GM12878 (cell line): Measurements from ENCODE around the gene SLC5A2. TPM values are rescaled to one million over a fixed set of nuclear protein-coding genes. Genes with fewer than 3 reads are reported as not detected.

ENCODE experiments used
- ATAC-seq: fragments of 200-7000 bp; cut with Tn5 transposase; 3 replicates; pipeline ENCODE4 v1.9.1; 2020; ENCODE audit warnings: mild to moderate bottlenecking, moderate library complexity
- Bru-seq: library from RNA; stranded (reverse); fragments of 400-500 nt; gene quantifications from one replicate; lab custom pipeline; 2021; lab: Mats Ljungman, UMichigan
- BruChase-seq, 2 experiments: library from RNA; stranded (reverse); fragments of 400-500 nt; gene quantifications; one replicate each; lab custom pipeline; 2021; lab: Mats Ljungman, UMichigan
- BruUV-seq: library from RNA; stranded (reverse); fragments of 400-500 nt; replicated peaks from 2 replicates; lab custom pipeline; 2021; lab: Mats Ljungman, UMichigan
- CTCF ChIA-PET: fragments of 300-600 bp; sonication (Branson Sonifier 250); formaldehyde crosslinking; extraction: SDS; loops from one replicate; lab custom pipeline; 2021; ENCODE audit warnings: inconsistent platforms; lab: Yijun Ruan, JAX
- POLR2A ChIA-PET: fragments of 350-600 bp; formaldehyde crosslinking; extraction: SDS; loops from one replicate; lab custom pipeline; 2021; ENCODE audit warnings: inconsistent platforms; lab: Charles Lee
- RAD21 ChIA-PET: fragments of 300-600 bp; sonication (Branson Sonifier 250); formaldehyde crosslinking; loops from one replicate; lab custom pipeline; 2023; ENCODE audit warnings: antibody characterized with exemption; ENCODE audit not compliant: unreplicated experiment; lab: Charles Lee
- SMC1A ChIA-PET: fragments of 300-600 bp; sonication (Branson Sonifier 250); formaldehyde crosslinking; loops from one replicate; lab custom pipeline; 2023; ENCODE audit not compliant: unreplicated experiment, uncharacterized antibody; lab: Charles Lee
- DNase-seq: peaks from one replicate; pipeline ENCODE4 v3.0.0-alpha.2; 2011; ENCODE audit warnings: low read depth, low spot score
- FAIRE-seq: peaks from 3 replicates; lab custom pipeline; 2011; peaks lifted over from hg19 to GRCh38; lab: Jason Lieb, UNC
- H2AFZ ChIP-seq: 2 replicates; pipeline ENCODE4 v1.6.0; 2011; ENCODE audit warnings: low read depth, low read length, control low read depth; ENCODE audit not compliant: control insufficient read depth
- H3K27ac ChIP-seq: 2 replicates; pipeline ENCODE4 v1.5.1; 2011; ENCODE audit warnings: control low read depth; ENCODE audit not compliant: control insufficient read depth, insufficient read depth
- H3K27me3 ChIP-seq, 2 experiments: replicated peaks in 1 of 2; 2 replicates each; pipeline versions ENCODE4 v1.6.0 to v1.6.1; 2011; ENCODE audit warnings: low read length in 1 of 2; ENCODE audit not compliant: control insufficient read depth in 2 of 2, insufficient read depth in 2 of 2
- H3K36me3 ChIP-seq, 2 experiments: 2 replicates each; pipeline ENCODE4 v1.5.1; 2011; ENCODE audit warnings: low read length in 1 of 2; ENCODE audit not compliant: control insufficient read depth in 2 of 2, insufficient read depth in 2 of 2
- H3K4me1 ChIP-seq: 2 replicates; pipeline ENCODE4 v1.6.1; 2011; ENCODE audit warnings: mild to moderate bottlenecking, low read length, moderate library complexity, mixed read lengths; ENCODE audit not compliant: control insufficient read depth, insufficient read depth
- H3K4me2 ChIP-seq: 2 replicates; pipeline ENCODE4 v1.6.0; 2011; ENCODE audit warnings: control low read depth; ENCODE audit not compliant: control insufficient read depth, insufficient read depth
- H3K4me3 ChIP-seq: fragments of 200-600 bp; sonication (generic); 2 replicates; pipeline ENCODE4 v1.5.1; 2016
- H3K79me2 ChIP-seq: 2 replicates; pipeline ENCODE4 v1.6.0; 2011; ENCODE audit warnings: low read length; ENCODE audit not compliant: control insufficient read depth, insufficient read depth
- H3K9ac ChIP-seq: 2 replicates; pipeline ENCODE4 v1.8.0; 2011; ENCODE audit warnings: low read length, control low read depth, mixed read lengths; ENCODE audit not compliant: control insufficient read depth, insufficient read depth
- H3K9me3 ChIP-seq: replicated peaks from 3 replicates; pipeline ENCODE4 v1.5.1; 2011; ENCODE audit warnings: mild to moderate bottlenecking, low read length; ENCODE audit not compliant: control insufficient read depth, insufficient read depth
- H4K20me1 ChIP-seq: 2 replicates; pipeline ENCODE4 v1.6.0; 2011; ENCODE audit not compliant: control insufficient read depth, insufficient read depth
- ATF2 ChIP-seq: IDR thresholded peaks from 2 replicates; pipeline ENCODE4 v1.6.1; 2012; ENCODE audit warnings: low read length, inconsistent platforms
- ATF7 ChIP-seq: fragments of 450-650 bp; IDR thresholded peaks from 2 replicates; pipeline ENCODE4 v1.6.1; 2016; ENCODE audit warnings: low read depth, mild to moderate bottlenecking
- BHLHE40 ChIP-seq, 2 experiments: fragments of 450-650 bp in 1 of 2; IDR thresholded peaks; 2 replicates each; pipeline ENCODE4 v1.6.1; 2011 to 2017; ENCODE audit warnings: low read depth in 2 of 2, borderline replicate concordance in 1 of 2, improper control_type of control experiment in 1 of 2, low read length in 1 of 2, mild to moderate bottlenecking in 1 of 2
- CEBPB ChIP-seq, 2 experiments: fragments of 150-350 bp in 1 of 2; IDR thresholded peaks; 2 replicates each; pipeline ENCODE4 v1.6.1; 2012 to 2014; ENCODE audit warnings: low read depth in 2 of 2, low read length in 2 of 2, borderline replicate concordance in 1 of 2, inconsistent platforms in 1 of 2
- CHD1 ChIP-seq: IDR thresholded peaks from 2 replicates; pipeline ENCODE4 v1.6.1; 2012; ENCODE audit warnings: low read depth, low read length, improper control_type of control experiment
- ETV6 ChIP-seq, 2 experiments: fragments of 450-650 bp in 1 of 2; IDR thresholded peaks in 1 of 2; conservative IDR thresholded peaks in 1 of 2; 2 replicates each; pipeline ENCODE4 v1.6.1; 2014; ENCODE audit warnings: antibody characterized with exemption in 1 of 2, borderline replicate concordance in 1 of 2, low read depth in 1 of 2, mild to moderate bottlenecking in 1 of 2, moderate library complexity in 1 of 2
- IKZF2 ChIP-seq, 2 experiments: fragments of 450-650 bp; IDR thresholded peaks; 2 replicates each; pipeline ENCODE4 v1.6.1; 2017; ENCODE audit warnings: mild to moderate bottlenecking in 2 of 2, moderate library complexity in 2 of 2
- MTA2 ChIP-seq: fragments of 450-650 bp; IDR thresholded peaks from 2 replicates; pipeline ENCODE4 v1.6.1; 2016; ENCODE audit warnings: low read depth, mild to moderate bottlenecking, moderate library complexity
- RAD21 ChIP-seq: IDR thresholded peaks from 2 replicates; pipeline ENCODE4 v1.6.1; 2011; ENCODE audit warnings: mild to moderate bottlenecking, low read depth, low read length, moderate library complexity; ENCODE audit not compliant: insufficient read depth
- SREBF1 ChIP-seq: IDR thresholded peaks from 2 replicates; pipeline ENCODE4 v1.6.1; 2012; ENCODE audit warnings: mild to moderate bottlenecking, low read length
- TBL1XR1 ChIP-seq: IDR thresholded peaks from 2 replicates; pipeline ENCODE4 v1.6.1; 2012; ENCODE audit warnings: low read depth, low read length, improper control_type of control experiment
- TCF7 ChIP-seq: IDR thresholded peaks from 2 replicates; pipeline ENCODE4 v1.6.1; 2014; ENCODE audit warnings: antibody characterized with exemption, borderline replicate concordance
- YBX1 ChIP-seq: fragments of 450-650 bp; IDR thresholded peaks from 2 replicates; pipeline ENCODE4 v1.6.1; 2016; ENCODE audit warnings: antibody characterized with exemption
- YY1 ChIP-seq: IDR thresholded peaks from 2 replicates; pipeline ENCODE4 v1.6.1; 2011; ENCODE audit warnings: low read depth, mild to moderate bottlenecking, low read length
- ZBTB40 ChIP-seq: fragments of 450-650 bp; IDR thresholded peaks from 2 replicates; pipeline ENCODE4 v1.6.1; 2016; ENCODE audit warnings: mild to moderate bottlenecking, moderate library complexity, borderline replicate concordance
- WGBS: methylation state at CpG from one replicate; pipeline ENCODE4 v1.1.6; 2016; ENCODE audit warnings: low lambda C conversion rate; ENCODE audit not compliant: insufficient replicate concordance, insufficient coverage; ENCODE audit errors: missing lambda C conversion rate; 5-methylcytosine and 5-hydroxymethylcytosine counted together
- in situ Hi-C: fragments of 300-500 bp; cut with MboI; formaldehyde crosslinking; loops from 9 replicates; pipeline ENCODE4 v1.14.3; 2018; ENCODE audit warnings: mixed read lengths
- intact Hi-C: fragments of 100-400 bp; cut with micrococcal nuclease; formaldehyde crosslinking; loops from one replicate; pipeline ENCODE4 v1.14.2; 2022; ENCODE audit not compliant: unreplicated experiment
- long read RNA-seq, 2 experiments: library from polyadenylated mRNA; unstranded; transcript quantifications; one replicate each; pipeline ENCODE4 v2.0.0, GENCODE V29; 2019 to 2020
- polyA minus RNA-seq, 3 experiments: library from RNA; depleted of rRNA, polyadenylated mRNA; stranded (reverse); fragments of >200 nt; gene quantifications; 2 replicates each; pipeline ENCODE4 v1.2.3, GENCODE V29; 2011
- polyA plus RNA-seq, 11 experiments: library from polyadenylated mRNA; depleted of rRNA in 4 of 11; unstranded in 6 of 11; stranded (reverse) in 5 of 11; fragments of >200 nt; fragmentation: Nextera tagmentation in 4 of 11; fragmentation: Illumina TruSeq in 1 of 11; extraction: Ambion mirVana in 4 of 11; extraction: Trizol in 1 of 11; gene quantifications; 1 replicate in 1 of 11; 2 replicates in 10 of 11; pipeline versions ENCODE4 v1.2.1 to v1.2.3, GENCODE V29; 2011 to 2016; ENCODE audit warnings: inconsistent platforms in 2 of 11, missing spikeins in 2 of 11, low read depth in 1 of 11
- total RNA-seq, 4 experiments: library from RNA; depleted of rRNA in 3 of 4; stranded (reverse); fragments of >200 nt in 3 of 4; fragmentation: Illumina TruSeq in 1 of 4; extraction: Trizol in 1 of 4; gene quantifications; 2 replicates each; pipeline versions ENCODE4 v1.2.1 to v1.2.3, GENCODE V29; 2013 to 2021
- TF ChIP-seq, protein P1 (sequence below): IDR thresholded peaks from 2 replicates; pipeline ENCODE4 v1.6.1; 2011; ENCODE audit warnings: low read depth, low read length, improper control_type of control experiment, borderline replicate concordance

SLC5A2 gene
- total RNA-seq (2013; cell fraction: nucleolus; rRNA removed), result not detected in 2 replicates
- total RNA-seq (2014; rRNA removed), result not detected in 2 replicates
- not detected in 2 replicates for total RNA-seq (2014; rRNA removed; fragmentation: Illumina TruSeq; extraction: Trizol)
- not detected in 2 replicates for total RNA-seq (2021)
- 18.5 TPM for polyA plus RNA-seq (2011; ENCODE audit: low read depth)
- polyA plus RNA-seq (2011; rRNA removed), result not detected in 2 replicates
- polyA plus RNA-seq (2011; cell fraction: cytosol; rRNA removed), result not detected in 2 replicates
- not detected in 2 replicates for polyA plus RNA-seq (2011; cell fraction: nucleus; rRNA removed)
- polyA plus RNA-seq (2012), result 0.11 and 0.24 TPM in 2 replicates
- not detected in 2 replicates for polyA plus RNA-seq (2014; fragmentation: Illumina TruSeq; extraction: Trizol)
- polyA plus RNA-seq (2014; fragmentation: Nextera tagmentation; extraction: Ambion mirVana), result 1 to 10 TPM; 3.6 to 4.3 TPM
- polyA plus RNA-seq (2014; rRNA removed), result not detected in 2 replicates
- polyA plus RNA-seq (2016; fragmentation: Nextera tagmentation; extraction: Ambion mirVana), result 1 to 10 TPM; 4.6 to 4.8 TPM
- polyA minus RNA-seq (2011; rRNA and poly(A)+ RNA removed), result not detected in 2 replicates
- not detected in 2 replicates for polyA minus RNA-seq (2011; cell fraction: cytosol; rRNA and poly(A)+ RNA removed)
- polyA minus RNA-seq (2011; cell fraction: nucleus; rRNA and poly(A)+ RNA removed), result not detected in 2 replicates
- Bru-seq, nascent RNA, result percentile 13 among the genes with signal in this experiment
- not detected for BruChase-seq, experiment 1, labeled RNA remaining after a 6-hour chase
- BruChase-seq, experiment 2, labeled RNA remaining after a 2-hour chase, result not detected
- long read RNA-seq, experiment 1, result 0 reads
- long read RNA-seq, experiment 2, result 0 reads

DNA sequence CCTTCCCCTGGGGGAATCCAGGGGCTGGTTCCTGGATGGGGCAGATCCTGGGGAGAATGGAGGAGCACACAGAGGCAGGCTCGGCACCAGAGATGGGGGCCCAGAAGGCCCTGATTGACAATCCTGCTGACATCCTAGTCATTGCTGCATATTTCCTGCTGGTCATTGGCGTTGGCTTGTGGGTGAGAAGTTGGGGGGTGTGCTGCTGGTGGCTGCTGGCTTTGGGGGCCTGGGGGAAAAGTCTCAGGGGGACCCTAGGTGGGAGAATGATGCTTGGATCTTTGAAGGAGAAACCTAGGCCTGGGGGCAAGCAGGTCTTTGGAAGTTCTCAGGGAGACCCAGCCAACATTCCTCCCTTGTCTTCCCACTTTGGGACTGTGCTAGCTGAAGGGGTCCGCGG is at the start of gene SLC5A2:
Gene SLC5A2 (plus strand): TSS at position 43 of the 400 bp plus-strand sequence. CDS start 14 bp downstream, at position 57.
- no peaks in the 10 kb centered on the region for H3K9me3 ChIP-seq
- BruUV-seq, result no TSS peak
- ATAC-seq (no peak), FAIRE-seq (no peak), DNase-seq (no peak)
- no peak within 1 kb of the TSS for H3K4me2 ChIP-seq
- no peak within 1 kb of the TSS for H3K9ac ChIP-seq
- H3K27ac ChIP-seq, result no peak within 1 kb of the TSS
- no peak within 1 kb of the TSS for H2AFZ ChIP-seq
- no peaks in the 10 kb centered on the region for H4K20me1 ChIP-seq
- 18% methylated on average over 4 of the region's 4 CpGs for WGBS
- ChIA-PET CTCF (no interaction called here), SMC1A (interaction anchor here (0.6 kb wide), 1 partner anchor 383 kb away, joined by 3 read pairs; no protein-coding TSS in a partner anchor), POLR2A (no interaction called here), RAD21 (no interaction called here)
- H3K4me1 ChIP-seq, result 0 out of 2 replicates have a peak, but pooled peaks cover 2% of the 10 kb centered on the region
- H3K27me3 ChIP-seq, result peaks cover 0 to 6% of the 10 kb centered on the region in 2 experiments; a peak in 3 of 4 replicates
- in situ Hi-C loops, result no loop called here
- H3K4me3 ChIP-seq, result no peak within 1 kb of the TSS
- H3K79me2 ChIP-seq, result no peaks in the 10 kb centered on the region
- intact Hi-C loops, result no loop called here
- H3K36me3 ChIP-seq, result no peaks in the 10 kb centered on the region; a peak in 1 of 4 replicates
- TF ChIP-seq YBX1 (no peak), ATF2 (no peak), ZBTB40 (no peak), CHD1 (no peak), MTA2 (no peak), IKZF2 (IDR thresholded peaks at IDR 0.05) (no peak), CEBPB (IDR thresholded peaks at IDR 0.05; ENCODE audit: borderline replicate concordance in 1 of 2, low read depth in 2 of 2, low read length in 2 of 2) (no peak), TBL1XR1 (no peak), YY1 (no peak), ETV6 (conservative IDR thresholded peaks at IDR 0.05 in 1 of 2, IDR thresholded peaks at IDR 0.05 in 1 of 2; ENCODE audit: borderline replicate concordance in 1 of 2, low read depth in 1 of 2) (no peak), SREBF1 (no peak), BHLHE40 (IDR thresholded peaks at IDR 0.05; ENCODE audit: borderline replicate concordance in 1 of 2, low read depth in 2 of 2, low read length in 1 of 2) (no peak), RAD21 (no peak), TCF7 (no peak), ATF7 (no peak)
- TF ChIP-seq, protein P1, sequence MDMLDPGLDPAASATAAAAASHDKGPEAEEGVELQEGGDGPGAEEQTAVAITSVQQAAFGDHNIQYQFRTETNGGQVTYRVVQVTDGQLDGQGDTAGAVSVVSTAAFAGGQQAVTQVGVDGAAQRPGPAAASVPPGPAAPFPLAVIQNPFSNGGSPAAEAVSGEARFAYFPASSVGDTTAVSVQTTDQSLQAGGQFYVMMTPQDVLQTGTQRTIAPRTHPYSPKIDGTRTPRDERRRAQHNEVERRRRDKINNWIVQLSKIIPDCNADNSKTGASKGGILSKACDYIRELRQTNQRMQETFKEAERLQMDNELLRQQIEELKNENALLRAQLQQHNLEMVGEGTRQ, result no peak
